Measurements from ENCODE around the gene BANF2.
"Not testable (repeated sequence)": the region's sequence is repeated elsewhere in the genome, so short reads cannot be mapped to it uniquely, and the experiment has no call there.

BANF2 gene

DNA sequence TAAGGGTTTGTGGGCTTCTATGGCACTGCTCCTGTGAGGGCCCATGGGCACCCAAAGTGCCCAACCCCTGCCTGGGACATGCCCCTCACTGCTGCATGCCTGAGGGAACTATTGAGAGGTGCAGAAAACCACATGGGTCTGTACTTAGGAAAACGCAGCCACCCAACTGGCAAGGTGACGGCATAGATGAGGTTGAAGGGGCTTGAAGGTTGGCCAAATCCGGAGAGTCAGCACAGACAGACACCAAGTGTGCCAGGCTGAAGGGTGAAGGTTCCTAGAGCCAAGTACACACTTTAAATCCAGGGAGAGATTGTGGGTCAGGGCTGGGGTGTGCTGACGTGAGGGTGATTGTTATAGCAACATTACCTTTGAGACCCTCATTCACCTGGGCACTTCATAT is 6.2 kb downstream of the BANF2 start:
- no peaks in the 10 kb centered on the region for H3K36me3 ChIP-seq (ENCODE audit: control insufficient read depth, low read depth, low read length)
- H3K9me3 ChIP-seq (ENCODE audit: control insufficient read depth, low read depth, low read length): no peaks in the 10 kb centered on the region
- no peak overlapping the region for H3K27ac ChIP-seq (ENCODE audit: low read length)
- H3K27me3 ChIP-seq (ENCODE audit: control insufficient read depth, insufficient read depth, low read length): no peaks in the 10 kb centered on the region
- H3K4me3 ChIP-seq (ENCODE audit: low read length): no peak overlapping the region
- peaks cover 9% of the 10 kb centered on the region for H3K4me1 ChIP-seq (ENCODE audit: control insufficient read depth, low read depth, low read length)
- no peak overlapping the region for H3K9ac ChIP-seq (ENCODE audit: low read length)

DNA sequence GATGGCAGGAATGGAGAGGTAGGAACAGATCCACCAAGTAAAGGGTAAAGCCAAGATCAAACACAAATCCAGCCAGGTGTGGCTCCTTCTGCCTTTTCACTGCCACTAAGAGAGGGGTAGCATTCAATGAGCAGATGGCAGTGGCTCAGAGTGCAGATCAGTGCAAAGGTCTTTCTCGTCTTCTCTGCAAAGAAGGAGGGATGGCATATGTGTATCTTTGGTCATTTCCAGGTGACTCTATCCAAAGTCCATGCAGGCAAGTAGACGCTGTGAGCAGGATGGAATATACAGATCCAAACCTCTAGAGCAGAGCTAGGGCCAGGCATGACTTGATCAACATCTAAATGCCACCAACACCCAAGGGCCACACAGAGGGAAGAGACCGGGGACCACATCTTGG is 6.9 kb downstream of the BANF2 start:
- Histone ChIP-seq H3K4me1 (ENCODE audit: control insufficient read depth, low read depth, low read length) (peaks cover 14% of the 10 kb centered on the region), H3K9me3 (ENCODE audit: control insufficient read depth, low read depth, low read length) (no peaks in the 10 kb centered on the region), H3K36me3 (ENCODE audit: control insufficient read depth, low read depth, low read length) (no peaks in the 10 kb centered on the region), H3K27me3 (ENCODE audit: control insufficient read depth, insufficient read depth, low read length) (no peaks in the 10 kb centered on the region), H3K27ac (ENCODE audit: low read length) (no peak overlapping the region), H3K4me3 (ENCODE audit: low read length) (no peak overlapping the region), H3K9ac (ENCODE audit: low read length) (no peak overlapping the region)

DNA sequence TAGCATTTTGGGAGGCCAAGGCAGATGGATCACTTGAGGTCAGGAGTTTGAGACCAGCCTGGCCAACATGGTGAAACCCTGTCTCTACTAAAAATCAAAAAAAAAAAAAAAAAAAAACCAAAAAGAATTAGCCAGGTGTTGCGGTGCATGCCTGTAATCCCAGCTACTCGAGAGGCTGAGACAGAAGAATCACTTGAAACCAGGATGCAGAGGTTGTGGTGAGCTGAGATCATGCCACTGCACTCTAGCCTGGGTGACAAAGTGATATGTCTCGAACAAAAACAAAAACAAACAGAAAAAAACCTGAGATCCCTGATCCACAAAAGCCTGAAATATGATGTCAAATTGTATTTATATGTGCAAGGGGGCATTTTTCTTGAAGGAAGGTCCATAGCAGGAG is 8.2 kb downstream of the BANF2 start:
- H3K4me1 ChIP-seq (ENCODE audit: control insufficient read depth, low read depth, low read length): peaks cover 14% of the 10 kb centered on the region
- not testable (repeated sequence) for H3K36me3 ChIP-seq (ENCODE audit: control insufficient read depth, low read depth, low read length); H3K9me3 ChIP-seq (ENCODE audit: control insufficient read depth, low read depth, low read length); H3K27me3 ChIP-seq (ENCODE audit: control insufficient read depth, insufficient read depth, low read length); H3K27ac ChIP-seq (ENCODE audit: low read length); H3K4me3 ChIP-seq (ENCODE audit: low read length); H3K9ac ChIP-seq (ENCODE audit: low read length)

DNA sequence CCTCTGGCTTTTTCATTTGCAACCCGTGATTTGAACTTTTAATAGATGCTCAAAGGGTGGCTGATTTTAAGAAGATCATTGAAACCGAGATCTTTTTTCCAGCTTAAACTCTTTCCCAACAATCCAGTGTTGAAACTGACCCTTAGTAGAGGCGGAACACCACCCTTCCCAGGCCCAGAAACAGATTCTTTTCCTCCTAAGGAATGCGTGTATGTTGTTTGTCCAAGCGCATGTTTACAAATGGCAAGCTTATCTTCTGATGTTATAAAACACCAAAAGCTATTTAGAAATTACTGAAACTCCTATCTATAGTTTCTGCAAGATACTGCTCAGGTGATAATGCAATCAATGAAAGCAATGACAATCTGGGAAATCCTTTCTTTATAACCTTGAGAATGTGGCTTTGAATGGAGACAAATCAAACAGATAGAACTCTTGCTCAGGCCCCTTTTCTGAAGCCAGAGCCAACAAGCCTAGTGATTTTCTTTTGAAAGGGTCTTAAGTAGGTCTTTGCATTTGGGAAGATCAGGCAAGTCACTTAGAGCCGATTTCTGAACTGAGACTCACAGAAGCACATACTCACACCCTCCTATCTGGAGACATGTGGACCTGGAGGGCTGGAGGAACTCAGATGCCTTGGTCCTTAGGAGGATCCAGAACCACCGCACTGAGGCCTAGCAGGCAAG is 9.1 kb downstream of the BANF2 start:
- no peak overlapping the region for H3K4me3 ChIP-seq (ENCODE audit: low read length)
- H3K36me3 ChIP-seq (ENCODE audit: control insufficient read depth, low read depth, low read length): no peaks in the 10 kb centered on the region
- peaks cover 14% of the 10 kb centered on the region for H3K4me1 ChIP-seq (ENCODE audit: control insufficient read depth, low read depth, low read length)
- H3K9me3 ChIP-seq (ENCODE audit: control insufficient read depth, low read depth, low read length): no peaks in the 10 kb centered on the region
- no peak overlapping the region for H3K9ac ChIP-seq (ENCODE audit: low read length)
- H3K27ac ChIP-seq (ENCODE audit: low read length): no peak overlapping the region
- H3K27me3 ChIP-seq (ENCODE audit: control insufficient read depth, insufficient read depth, low read length): no peaks in the 10 kb centered on the region

DNA sequence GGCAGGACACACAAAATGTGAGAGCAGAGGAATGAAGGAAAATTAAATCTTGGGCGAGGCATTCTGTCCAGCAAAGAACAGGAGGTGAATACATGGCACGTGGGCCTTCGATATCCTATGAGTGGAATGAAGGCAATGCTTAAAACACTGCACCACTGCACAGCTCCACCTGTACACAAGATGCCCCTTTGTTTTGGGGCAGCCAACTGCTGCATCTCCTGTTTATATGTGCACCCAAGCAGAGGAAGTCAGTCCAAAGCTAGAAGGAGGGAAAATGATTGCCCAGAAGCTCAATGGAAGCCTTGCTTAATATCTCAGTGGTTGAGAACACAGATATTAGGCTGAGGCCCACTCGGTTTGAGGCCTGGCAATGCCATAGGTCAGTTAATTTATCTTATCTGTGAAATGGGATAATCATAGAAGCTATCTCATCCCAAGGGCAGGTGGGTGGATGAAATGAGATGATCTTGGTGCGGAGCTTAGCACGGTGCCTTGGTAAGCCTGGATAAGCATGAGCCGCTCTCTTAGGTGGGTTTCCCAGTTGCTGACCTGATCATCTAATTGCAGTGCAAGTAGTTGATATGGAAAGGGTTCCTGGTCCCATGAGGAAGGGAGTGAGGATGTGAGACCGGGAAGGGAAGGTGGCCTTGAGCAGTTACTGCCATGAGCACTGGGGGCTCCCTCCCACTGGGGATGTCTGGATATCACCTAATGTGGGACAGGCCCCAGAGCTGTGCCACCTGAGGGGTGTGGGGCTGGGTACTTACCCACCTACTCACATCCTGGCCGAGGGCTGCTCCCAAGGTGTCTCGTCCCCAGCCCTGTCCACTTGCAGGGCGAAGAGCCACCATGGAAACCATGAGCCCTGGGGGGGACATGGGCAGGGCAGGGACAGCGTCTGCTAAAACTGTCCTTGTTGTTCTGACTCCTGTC is 9.9 kb downstream of the BANF2 start:
- Histone ChIP-seq H3K9ac (ENCODE audit: low read length) (no peak overlapping the region), H3K9me3 (ENCODE audit: control insufficient read depth, low read depth, low read length) (no peaks in the 10 kb centered on the region), H3K4me1 (ENCODE audit: control insufficient read depth, low read depth, low read length) (peaks cover 14% of the 10 kb centered on the region), H3K36me3 (ENCODE audit: control insufficient read depth, low read depth, low read length) (no peaks in the 10 kb centered on the region), H3K27me3 (ENCODE audit: control insufficient read depth, insufficient read depth, low read length) (no peaks in the 10 kb centered on the region), H3K27ac (ENCODE audit: low read length) (no peak overlapping the region), H3K4me3 (ENCODE audit: low read length) (no peak overlapping the region)

DNA sequence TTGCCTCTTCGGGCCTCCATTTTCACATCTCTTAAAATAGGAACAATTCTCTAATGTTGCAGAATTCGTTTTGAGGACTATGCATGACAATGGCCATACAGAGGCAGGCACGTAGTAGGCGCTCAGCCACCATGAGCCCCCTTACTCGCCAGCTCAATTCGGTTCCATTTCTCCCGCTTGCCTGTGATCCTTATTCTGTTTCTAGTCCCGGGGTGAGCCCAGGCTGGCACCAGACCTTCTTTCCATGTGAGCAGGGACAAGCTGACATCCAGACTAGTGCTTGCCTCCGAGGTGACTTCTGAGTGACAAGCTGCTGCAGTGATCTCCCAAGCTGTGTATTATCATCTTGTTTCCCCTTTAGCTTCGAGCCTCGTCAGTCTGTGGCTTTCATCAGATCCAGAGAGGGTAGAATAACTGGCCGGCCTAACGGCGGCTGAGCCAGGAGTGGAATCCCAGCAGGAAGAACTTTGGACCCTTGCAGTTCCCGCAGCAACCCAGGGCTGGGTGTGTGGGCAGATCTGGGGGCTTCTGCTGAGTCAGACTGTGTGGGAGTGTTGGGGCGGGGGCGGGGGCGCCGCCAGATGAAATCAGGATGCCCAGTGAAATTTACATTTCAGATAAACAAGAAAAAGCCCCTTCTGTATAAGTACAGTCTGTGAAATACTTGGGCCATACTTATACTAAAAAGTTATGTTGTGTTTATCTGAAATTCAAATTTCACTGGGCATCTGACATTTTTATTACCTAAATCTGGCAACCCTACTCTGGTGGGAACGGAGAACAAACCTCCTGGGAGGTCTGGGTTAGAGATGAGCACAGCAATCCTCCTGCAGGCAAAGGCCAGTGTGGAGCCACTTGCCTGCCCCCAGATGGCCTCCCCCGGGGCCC is 10.9 kb downstream of the BANF2 start:
- Histone ChIP-seq H3K4me3 (ENCODE audit: low read length) (no peak overlapping the region), H3K36me3 (ENCODE audit: control insufficient read depth, low read depth, low read length) (no peaks in the 10 kb centered on the region), H3K9ac (ENCODE audit: low read length) (no peak overlapping the region), H3K9me3 (ENCODE audit: control insufficient read depth, low read depth, low read length) (no peaks in the 10 kb centered on the region), H3K27ac (ENCODE audit: low read length) (no peak overlapping the region), H3K27me3 (ENCODE audit: control insufficient read depth, insufficient read depth, low read length) (no peaks in the 10 kb centered on the region), H3K4me1 (ENCODE audit: control insufficient read depth, low read depth, low read length) (peaks cover 14% of the 10 kb centered on the region)

DNA sequence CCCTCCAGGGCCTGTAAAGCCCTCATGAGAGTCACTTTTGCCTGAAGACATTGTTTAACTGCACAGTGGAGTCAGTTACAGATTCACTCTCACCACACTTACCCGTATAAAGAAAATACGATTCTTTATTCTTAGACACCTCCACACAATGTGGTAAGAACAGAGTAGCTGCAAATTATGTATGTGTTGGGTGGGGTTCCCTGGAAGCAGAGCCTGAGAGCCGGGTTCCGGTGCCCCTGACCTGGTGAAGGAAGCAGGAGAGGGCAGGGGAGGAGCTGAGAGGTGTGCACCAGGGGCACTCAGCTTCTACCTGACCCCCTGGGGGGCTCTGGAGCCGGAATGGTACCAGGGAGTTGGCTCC is 11.5 kb downstream of the BANF2 start:
- Histone ChIP-seq H3K4me3 (ENCODE audit: low read length) (no peak overlapping the region), H3K9ac (ENCODE audit: low read length) (no peak overlapping the region), H3K27me3 (ENCODE audit: control insufficient read depth, insufficient read depth, low read length) (no peaks in the 10 kb centered on the region), H3K9me3 (ENCODE audit: control insufficient read depth, low read depth, low read length) (no peaks in the 10 kb centered on the region), H3K36me3 (ENCODE audit: control insufficient read depth, low read depth, low read length) (no peaks in the 10 kb centered on the region), H3K4me1 (ENCODE audit: control insufficient read depth, low read depth, low read length) (peaks cover 14% of the 10 kb centered on the region), H3K27ac (ENCODE audit: low read length) (no peak overlapping the region)

DNA sequence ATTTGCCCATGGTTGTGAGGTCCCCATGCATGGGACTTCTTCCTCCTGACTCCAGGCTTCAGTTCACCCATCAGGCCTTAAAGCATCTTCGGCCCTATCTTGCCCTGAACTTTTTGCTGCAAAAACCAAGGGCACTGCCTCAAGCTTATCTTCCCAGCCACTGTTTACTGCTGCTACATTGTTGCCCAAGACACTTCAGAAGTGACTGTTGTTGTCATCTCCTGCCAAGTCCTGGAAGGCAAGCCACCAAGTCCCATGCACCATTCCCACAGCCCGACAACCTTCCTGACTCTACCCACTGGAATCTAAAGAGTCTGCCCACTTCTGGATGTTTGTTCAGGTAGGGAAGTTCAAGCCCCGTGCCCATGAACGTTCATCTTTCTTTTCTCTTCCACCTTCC is 12.4 kb downstream of the BANF2 start:
- no peak overlapping the region for H3K27ac ChIP-seq (ENCODE audit: low read length)
- H3K9me3 ChIP-seq (ENCODE audit: control insufficient read depth, low read depth, low read length): no peaks in the 10 kb centered on the region
- no peak overlapping the region for H3K4me3 ChIP-seq (ENCODE audit: low read length)
- H3K9ac ChIP-seq (ENCODE audit: low read length): no peak overlapping the region
- H3K27me3 ChIP-seq (ENCODE audit: control insufficient read depth, insufficient read depth, low read length): no peaks in the 10 kb centered on the region
- H3K4me1 ChIP-seq (ENCODE audit: control insufficient read depth, low read depth, low read length): peaks cover 14% of the 10 kb centered on the region
- H3K36me3 ChIP-seq (ENCODE audit: control insufficient read depth, low read depth, low read length): no peaks in the 10 kb centered on the region

DNA sequence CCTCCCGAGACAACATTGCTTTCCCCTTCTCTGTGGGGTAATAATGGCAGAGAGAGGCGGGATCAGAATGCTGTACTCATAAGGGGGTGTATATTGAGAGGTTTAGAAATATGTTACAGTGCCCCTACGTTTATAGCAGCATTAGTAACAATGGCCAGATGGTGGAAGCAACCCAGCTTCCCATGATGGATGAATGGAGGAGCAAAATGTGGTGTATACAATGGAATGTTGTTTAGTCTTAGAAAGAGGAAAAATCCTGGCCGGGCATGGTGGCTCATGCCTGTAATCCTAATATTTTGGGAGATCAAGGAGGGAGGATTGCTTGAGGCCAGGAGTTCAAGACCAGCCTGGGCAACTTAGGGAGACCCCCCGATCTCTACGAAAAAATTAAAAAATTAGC is 12.9 kb downstream of the BANF2 start:
- Histone ChIP-seq H3K27ac (ENCODE audit: low read length) (no peak overlapping the region), H3K27me3 (ENCODE audit: control insufficient read depth, insufficient read depth, low read length) (no peaks in the 10 kb centered on the region), H3K9ac (ENCODE audit: low read length) (no peak overlapping the region), H3K36me3 (ENCODE audit: control insufficient read depth, low read depth, low read length) (no peaks in the 10 kb centered on the region), H3K9me3 (ENCODE audit: control insufficient read depth, low read depth, low read length) (no peaks in the 10 kb centered on the region), H3K4me3 (ENCODE audit: low read length) (no peak overlapping the region), H3K4me1 (ENCODE audit: control insufficient read depth, low read depth, low read length) (peaks cover 14% of the 10 kb centered on the region)

DNA sequence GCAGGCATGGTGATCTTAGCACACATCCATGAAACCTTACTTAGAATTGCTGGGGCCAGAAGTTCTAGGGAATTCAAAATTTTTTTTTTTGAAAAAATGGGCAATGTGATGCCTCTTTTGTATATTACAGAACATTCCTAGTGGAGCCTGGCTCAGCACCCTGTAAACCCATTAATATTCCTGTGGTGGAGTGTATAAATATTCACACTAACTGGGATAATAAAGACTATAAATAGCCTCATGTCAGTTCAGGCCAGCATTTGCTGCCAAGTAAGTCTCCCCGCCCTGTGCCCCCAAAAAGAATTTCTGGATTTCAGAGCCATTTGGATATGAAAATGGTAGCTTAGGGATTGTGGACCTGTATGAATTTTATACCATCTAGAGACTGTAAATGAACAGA is 14.8 kb downstream of the BANF2 start:
- H3K4me3 ChIP-seq (ENCODE audit: low read length): no peak overlapping the region
- peaks cover 14% of the 10 kb centered on the region for H3K4me1 ChIP-seq (ENCODE audit: control insufficient read depth, low read depth, low read length)

DNA sequence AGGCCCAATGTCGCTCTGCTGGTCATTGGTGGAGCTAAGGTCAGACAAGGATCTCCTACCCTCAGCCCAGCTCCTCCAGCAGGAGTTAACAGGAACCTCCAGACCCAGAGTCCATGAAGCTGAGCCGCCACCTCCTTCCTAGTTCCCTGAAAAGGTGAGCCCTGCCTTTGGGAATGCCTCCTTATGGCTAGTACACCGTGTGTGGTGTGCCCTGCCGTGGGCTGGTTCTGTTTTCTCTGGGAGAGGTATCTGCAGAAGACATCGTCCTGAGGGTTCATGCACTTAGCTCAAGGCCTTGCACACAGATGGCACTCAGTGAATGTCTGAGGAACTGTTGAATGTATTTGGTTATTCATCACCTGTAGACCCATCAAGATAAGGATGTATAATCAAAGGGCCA is 15.3 kb downstream of the BANF2 start:
- no peaks in the 10 kb centered on the region for H3K36me3 ChIP-seq (ENCODE audit: control insufficient read depth, low read depth, low read length)
- no peak overlapping the region for H3K27ac ChIP-seq (ENCODE audit: low read length)
- H3K9me3 ChIP-seq (ENCODE audit: control insufficient read depth, low read depth, low read length): no peaks in the 10 kb centered on the region

More for the DNA sequence above, 14.8 kb downstream of the BANF2 start:
- Histone ChIP-seq H3K27ac (ENCODE audit: low read length) (no peak overlapping the region), H3K27me3 (ENCODE audit: control insufficient read depth, insufficient read depth, low read length) (no peaks in the 10 kb centered on the region), H3K36me3 (ENCODE audit: control insufficient read depth, low read depth, low read length) (no peaks in the 10 kb centered on the region), H3K9ac (ENCODE audit: low read length) (no peak overlapping the region), H3K9me3 (ENCODE audit: control insufficient read depth, low read depth, low read length) (no peaks in the 10 kb centered on the region)

More for the DNA sequence above, 15.3 kb downstream of the BANF2 start:
- Histone ChIP-seq H3K9ac (ENCODE audit: low read length) (no peak overlapping the region), H3K27me3 (ENCODE audit: control insufficient read depth, insufficient read depth, low read length) (no peaks in the 10 kb centered on the region), H3K4me3 (ENCODE audit: low read length) (no peak overlapping the region), H3K4me1 (ENCODE audit: control insufficient read depth, low read depth, low read length) (peaks cover 13% of the 10 kb centered on the region)

Data from iPS-18a (cell line).